GM18951 (cell line): ENCODE measurements around the gene HMCN2.

Experiments used
- POLR2A ChIP-seq: IDR thresholded peaks from 4 replicates; pipeline ENCODE4 v1.6.1; 2011; ENCODE audit warnings: mild to moderate bottlenecking; ENCODE audit not compliant: insufficient read length, insufficient read depth; ENCODE audit errors: extremely low read depth
- in situ Hi-C: fragments of 300-500 bp; cut with MboI; formaldehyde crosslinking; loops from one replicate; pipeline ENCODE4 v1.12.0; 2022; ENCODE audit warnings: low sequenced_read_pairs, mixed read lengths, inconsistent platforms; ENCODE audit not compliant: unreplicated experiment

The HMCN2 gene

DNA sequence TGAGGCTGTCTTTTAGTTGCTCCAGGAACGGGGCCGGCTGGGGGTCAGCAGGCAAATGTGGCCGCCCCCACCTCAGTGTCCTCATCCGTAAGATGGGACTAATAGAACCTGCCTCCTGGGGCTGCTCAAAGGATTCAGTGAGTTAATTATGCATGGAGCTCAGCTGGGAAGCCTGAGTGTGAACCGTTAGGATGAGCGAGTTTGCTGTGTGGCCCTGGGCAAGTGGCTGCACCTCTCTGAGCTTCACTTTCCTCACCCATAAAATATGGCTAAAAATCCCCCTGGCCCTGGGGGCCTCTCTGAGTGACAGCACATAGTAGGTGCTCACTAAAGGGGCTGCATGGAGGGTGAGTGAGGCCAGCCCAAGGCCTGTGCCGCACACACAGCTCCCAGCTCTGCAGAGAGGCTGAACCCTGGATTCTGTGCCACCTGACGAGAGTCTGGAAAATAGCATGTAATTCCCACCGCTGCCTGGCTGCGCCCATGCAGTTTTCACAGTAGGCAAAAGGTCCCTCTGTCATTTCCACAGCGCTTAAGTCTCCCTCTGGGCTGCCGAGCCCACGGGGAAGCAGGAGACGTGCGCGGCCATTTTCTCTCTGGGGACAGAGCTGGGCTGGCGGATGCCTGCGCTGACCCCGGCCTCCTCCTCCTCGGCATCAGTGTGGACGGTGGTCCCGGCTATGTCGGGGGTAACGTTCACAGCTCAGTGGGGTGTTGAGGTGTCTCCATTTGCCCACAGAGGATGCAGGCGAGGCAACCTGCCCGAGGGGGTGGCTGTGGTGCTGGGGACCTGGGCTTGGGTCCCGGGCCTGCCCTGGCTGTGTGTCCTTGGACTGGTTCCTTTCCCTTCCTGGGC, 197.4 kb downstream of the HMCN2 start:
- TF ChIP-seq POLR2A: no peak
- in situ Hi-C loops: loop anchor here (10.0 kb wide), 1 partner anchor 212 kb away; no protein-coding TSS in a partner anchor

DNA sequence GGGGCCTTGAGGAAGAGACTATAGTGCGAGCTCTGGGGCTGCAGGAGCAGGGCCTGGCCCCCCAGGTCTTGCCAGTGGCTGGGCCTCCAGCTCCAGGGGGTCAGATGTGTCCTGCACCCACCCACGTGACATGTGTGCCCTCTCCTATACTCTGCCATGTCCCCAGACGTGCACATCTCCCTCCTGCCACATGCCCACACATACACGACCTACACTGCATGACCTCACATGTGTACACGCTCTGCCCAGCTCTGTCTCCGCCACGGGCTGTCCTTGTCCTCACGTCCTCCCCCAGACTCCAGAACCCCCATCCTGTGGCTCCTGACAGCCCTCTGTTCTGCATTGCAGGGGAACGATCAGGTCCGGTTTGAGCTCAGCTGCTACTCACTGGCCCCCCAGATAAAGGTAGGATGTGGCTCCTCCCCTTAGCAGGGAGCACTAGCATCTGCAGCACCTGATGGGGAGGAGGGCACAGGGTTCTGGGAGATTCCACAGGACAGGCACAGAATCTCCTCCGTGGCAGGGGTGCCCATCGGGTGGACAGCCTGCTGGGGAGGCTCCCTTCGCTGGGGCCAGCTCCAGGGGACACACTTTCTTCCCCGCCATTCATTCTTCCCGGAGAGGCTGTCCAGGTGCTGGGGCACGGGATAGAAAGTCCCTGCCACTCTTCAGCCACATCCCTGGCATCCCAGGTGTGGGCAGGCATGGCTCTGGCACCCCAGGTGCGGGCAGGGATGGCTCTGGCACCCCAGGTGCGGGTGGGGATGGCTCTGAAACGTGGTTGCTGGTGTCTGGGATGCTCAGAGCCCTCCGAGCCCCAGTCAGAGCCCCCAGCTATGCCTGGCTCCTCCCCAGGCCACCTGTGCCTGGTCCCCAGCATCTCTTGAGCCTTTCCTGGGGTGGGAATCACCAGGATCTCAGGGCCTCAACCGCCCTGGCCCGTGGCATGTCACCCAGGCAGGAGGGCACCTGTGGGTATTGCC, 198.5 kb downstream of the HMCN2 start:
- in situ Hi-C loops: loop anchor here (10.0 kb wide), 1 partner anchor 211 kb away; no protein-coding TSS in a partner anchor
- TF ChIP-seq POLR2A: no peak

- TF ChIP-seq POLR2A: no peak
- in situ Hi-C loops: loop anchor here (10.0 kb wide), 1 partner anchor 209 kb away; no protein-coding TSS in a partner anchor
These were observed 200.0 kb downstream of the HMCN2 start for GRCh38 chr9:130465383-130466096.

DNA sequence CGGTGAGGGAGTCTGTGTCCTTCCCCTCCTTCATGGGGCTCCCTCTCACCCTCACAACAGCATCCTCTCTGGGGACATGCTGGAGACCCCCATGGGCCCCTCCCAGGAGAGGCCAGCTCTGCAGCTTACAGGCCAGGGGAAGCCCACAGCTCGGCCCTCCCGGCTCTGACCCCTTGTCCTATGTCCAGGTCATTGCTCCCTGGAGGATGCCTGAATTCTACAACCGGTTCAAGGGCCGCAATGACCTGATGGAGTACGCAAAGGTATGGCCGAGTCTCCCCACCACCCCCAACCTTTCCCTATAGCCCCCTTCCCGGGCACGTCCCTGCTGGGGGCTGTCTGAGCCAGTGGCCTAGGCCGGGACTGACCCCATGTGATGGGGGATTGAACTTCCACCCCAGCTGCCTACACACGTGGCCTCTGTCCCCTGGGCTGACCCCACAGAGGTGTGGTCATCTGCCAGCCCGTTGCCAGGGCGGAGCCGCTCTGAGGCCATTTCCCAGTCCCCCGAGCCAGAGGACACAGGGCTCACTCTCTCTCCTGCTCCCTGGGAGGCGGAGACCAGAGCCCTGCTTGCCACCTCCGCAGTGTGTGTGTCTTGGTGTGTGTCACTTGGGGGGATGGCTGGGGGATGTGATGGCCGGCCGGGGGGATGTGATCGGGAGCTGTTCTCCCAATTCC, 201.1 kb downstream of the HMCN2 start:
- in situ Hi-C loops: loop anchor here (10.0 kb wide), 1 partner anchor 208 kb away; no protein-coding TSS in a partner anchor
- no peak for TF ChIP-seq POLR2A

- no peak for TF ChIP-seq POLR2A
- in situ Hi-C loops: loop anchor here (10.0 kb wide), 1 partner anchor 207 kb away; no protein-coding TSS in a partner anchor
These were observed 201.8 kb downstream of the HMCN2 start for GRCh38 chr9:130467316-130467715.

DNA sequence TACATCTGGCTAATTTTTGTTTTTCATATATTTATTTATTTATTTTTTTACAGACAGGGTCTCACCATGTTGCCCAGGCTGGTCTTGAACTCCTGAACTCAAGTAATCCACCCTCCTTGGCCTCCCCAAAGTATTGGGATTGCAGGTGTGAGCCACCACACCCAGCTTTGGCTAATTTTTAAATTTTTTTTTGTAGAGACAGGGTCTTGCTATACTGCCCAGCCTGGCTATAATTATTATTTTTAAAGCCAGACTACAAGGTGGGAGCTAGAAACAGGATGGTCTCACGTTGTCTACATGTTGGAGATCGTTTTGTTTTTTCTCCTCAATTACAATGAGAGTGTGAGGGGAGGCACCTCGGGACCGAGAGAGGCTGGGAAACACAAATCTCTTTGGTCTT, 203.0 kb downstream of the HMCN2 start:
- in situ Hi-C loops: loop anchor here (10.0 kb wide), 1 partner anchor 206 kb away; no protein-coding TSS in a partner anchor
- TF ChIP-seq POLR2A: no peak

DNA sequence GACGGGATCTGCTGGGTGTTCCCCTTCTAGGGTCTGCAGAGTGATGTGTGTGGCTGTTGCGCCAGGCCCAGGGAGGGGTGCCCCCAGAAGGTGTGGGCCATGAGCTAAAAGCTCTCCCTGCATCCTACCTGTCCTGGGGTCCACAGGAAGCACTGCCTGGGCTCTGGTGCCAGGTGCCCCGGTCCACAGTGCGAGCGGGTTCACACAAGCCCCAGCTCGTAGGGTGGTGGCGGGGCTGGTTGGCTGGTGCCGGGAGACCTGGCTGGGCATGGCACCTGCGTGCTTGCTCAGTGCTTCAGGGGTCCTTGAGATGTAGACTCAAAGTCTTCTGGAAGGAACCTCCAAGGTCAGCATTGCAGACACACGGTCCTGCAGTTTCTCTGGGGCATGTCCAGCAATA, 204.7 kb downstream of the HMCN2 start:
- no peak for TF ChIP-seq POLR2A
- in situ Hi-C loops: no loop called here

GRCh38 chr9:130470950-130471349, 205.4 kb downstream of the HMCN2 start:
- TF ChIP-seq POLR2A: no peak
- in situ Hi-C loops: no loop called here

DNA sequence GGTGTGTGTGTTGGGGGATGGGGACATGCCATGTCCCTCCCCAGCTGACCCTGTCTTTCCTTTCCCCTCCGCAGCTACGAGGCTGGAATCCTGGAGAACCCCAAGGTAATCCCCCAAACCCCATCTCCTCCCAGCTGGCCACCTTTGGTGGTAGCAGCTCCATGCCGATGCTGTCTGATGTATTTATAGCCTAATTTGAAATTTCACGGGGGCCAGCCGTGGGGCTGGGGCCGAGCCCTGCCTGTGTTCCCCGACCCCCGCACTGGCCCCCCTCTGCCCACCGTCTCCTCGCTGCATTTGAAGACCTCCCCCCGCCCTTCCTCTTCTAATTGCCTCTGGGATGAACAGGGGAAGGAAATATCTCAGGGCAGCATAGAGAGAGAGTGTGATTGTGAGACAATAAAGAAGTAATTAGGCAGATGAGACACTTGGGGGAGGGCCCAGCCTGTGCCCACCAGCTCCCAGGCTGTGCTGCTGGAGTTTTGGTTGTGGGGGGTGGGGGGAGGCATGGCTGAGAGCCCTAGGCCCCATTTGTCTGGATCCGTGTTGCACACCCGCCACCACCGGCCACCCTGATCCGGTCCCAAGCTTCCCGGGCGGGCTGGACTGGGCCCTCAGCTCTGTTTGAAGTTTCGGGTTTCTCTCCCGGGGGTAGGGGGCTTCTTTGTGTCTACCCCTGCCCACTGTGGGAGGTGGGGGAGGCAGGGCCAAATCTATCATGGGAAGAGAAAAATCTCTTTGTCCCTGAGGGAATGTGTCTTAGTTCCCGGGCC, 206.0 kb downstream of the HMCN2 start:
- in situ Hi-C loops: no loop called here
- no peak for TF ChIP-seq POLR2A

DNA sequence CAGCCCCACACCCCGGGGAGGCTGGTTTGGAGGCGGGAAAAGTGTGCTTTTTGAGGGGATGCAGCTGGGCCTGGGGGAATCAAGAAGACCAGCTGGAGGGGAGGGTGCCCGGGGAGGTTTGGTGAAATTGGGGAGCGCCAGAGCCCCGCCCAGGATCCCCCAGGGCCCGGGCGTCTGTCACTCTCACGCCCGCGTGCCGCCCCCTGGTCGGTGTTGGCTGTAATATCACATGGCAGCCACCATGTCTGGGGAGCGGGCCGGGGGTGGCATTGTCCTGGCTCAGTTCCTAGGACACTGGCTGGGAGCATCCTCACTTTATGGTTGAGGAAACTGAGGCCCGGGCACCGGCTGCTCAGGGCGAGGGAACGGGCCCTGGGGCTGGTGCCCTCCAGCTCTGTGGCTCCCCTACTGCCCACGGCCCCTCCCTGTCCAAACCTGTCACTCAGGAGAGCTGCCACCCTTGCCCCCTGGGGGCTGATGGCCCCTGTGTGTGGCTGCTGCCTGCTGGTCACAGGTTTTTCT, 206.7 kb downstream of the HMCN2 start:
- no peak for TF ChIP-seq POLR2A
- in situ Hi-C loops: no loop called here

- TF ChIP-seq POLR2A: no peak
- in situ Hi-C loops: no loop called here
These were observed 207.4 kb downstream of the HMCN2 start for GRCh38 chr9:130473009-130473408.
